DOHH2 (cell line): ENCODE results near the gene YRDC.

ENCODE experiments used
- EZH2phosphoT487 ChIP-seq: fragments of 200-600 bp; sonication (generic); IDR thresholded peaks from 2 replicates; pipeline ENCODE4 v1.6.1; 2017; ENCODE audit warnings: borderline replicate concordance, mild to moderate bottlenecking, antibody characterized with exemption, low read length, moderate library complexity, mixed read lengths
- TF ChIP-seq, protein P1 (sequence below): fragments of 200-600 bp; sonication (generic); IDR thresholded peaks from one replicate; pipeline ENCODE4 v1.5.1; 2014; ENCODE audit warnings: antibody characterized with exemption, mild to moderate bottlenecking, low read depth, low read length; ENCODE audit not compliant: poor library complexity, severe bottlenecking

DNA sequence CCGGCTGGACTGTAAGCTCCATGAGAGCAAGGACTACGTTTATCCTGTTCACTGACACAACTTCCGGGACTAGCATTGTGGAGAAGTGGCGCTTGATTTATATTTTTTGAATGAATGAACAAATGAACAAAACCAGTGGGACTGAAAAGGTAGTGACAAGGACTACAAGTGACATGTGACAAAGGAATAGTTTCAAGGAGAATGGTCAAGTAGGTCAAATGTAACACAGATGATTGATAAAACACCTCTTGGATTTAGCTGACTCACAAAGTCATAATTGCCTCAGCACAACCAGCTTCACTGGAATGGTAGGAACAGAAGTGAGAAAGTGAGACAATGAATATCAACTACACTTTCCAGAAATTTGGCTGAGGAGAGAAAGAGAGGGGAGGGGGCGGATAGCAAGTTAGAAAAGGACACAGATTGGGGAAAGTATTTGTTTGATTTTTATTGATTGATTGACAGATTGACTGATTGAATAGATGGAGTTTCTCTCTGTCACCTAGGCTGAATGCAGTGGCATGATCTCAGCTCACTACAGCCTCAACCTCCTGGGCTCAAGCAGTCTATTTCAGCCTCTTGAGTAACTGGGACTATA lies 37.1 kb upstream of the YRDC start:
- TF ChIP-seq EZH2phosphoT487, result no peak
- TF ChIP-seq, protein P1, sequence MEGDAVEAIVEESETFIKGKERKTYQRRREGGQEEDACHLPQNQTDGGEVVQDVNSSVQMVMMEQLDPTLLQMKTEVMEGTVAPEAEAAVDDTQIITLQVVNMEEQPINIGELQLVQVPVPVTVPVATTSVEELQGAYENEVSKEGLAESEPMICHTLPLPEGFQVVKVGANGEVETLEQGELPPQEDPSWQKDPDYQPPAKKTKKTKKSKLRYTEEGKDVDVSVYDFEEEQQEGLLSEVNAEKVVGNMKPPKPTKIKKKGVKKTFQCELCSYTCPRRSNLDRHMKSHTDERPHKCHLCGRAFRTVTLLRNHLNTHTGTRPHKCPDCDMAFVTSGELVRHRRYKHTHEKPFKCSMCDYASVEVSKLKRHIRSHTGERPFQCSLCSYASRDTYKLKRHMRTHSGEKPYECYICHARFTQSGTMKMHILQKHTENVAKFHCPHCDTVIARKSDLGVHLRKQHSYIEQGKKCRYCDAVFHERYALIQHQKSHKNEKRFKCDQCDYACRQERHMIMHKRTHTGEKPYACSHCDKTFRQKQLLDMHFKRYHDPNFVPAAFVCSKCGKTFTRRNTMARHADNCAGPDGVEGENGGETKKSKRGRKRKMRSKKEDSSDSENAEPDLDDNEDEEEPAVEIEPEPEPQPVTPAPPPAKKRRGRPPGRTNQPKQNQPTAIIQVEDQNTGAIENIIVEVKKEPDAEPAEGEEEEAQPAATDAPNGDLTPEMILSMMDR, result no peak
